A549 (cell line): ENCODE results near the gene CASK.

Experiments
- BHLHE40 ChIP-seq: IDR thresholded peaks from 2 replicates; pipeline ENCODE4 v1.6.1; 2012; ENCODE audit warnings: low read depth, low read length, inconsistent platforms
- POLR2AphosphoS2 ChIP-seq: conservative IDR thresholded peaks from 2 replicates; pipeline ENCODE4 v1.6.1; 2012; ENCODE audit warnings: low read length, improper control_type of control experiment, inconsistent platforms
- TF ChIP-seq, protein P1 (sequence below): fragments of >200 bp; sonication (Bioruptor Twin); formaldehyde crosslinking; IDR thresholded peaks from 3 replicates; pipeline ENCODE4 v1.5.1; 2016

DNA sequence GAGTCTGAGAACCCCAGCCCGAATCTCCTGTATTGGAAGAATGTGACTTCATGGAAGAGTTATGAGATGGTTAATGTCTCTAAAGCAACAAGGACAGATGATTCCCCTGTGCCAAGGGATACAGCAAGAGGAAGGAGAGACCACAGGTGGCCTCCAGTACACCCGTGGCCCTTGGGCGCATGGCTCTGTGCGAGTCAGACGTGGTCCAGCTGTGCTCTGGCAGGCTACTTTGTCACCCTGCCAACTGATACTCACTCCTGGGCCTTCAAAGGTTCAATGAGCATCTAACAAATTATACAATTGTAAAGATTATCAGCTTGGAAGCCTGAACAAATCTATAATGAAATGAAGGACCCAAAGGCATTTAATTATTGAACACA lies 404.5 kb downstream of the CASK start:
- no peak for TF ChIP-seq POLR2AphosphoS2
- TF ChIP-seq BHLHE40 = no peak
- TF ChIP-seq, protein P1, sequence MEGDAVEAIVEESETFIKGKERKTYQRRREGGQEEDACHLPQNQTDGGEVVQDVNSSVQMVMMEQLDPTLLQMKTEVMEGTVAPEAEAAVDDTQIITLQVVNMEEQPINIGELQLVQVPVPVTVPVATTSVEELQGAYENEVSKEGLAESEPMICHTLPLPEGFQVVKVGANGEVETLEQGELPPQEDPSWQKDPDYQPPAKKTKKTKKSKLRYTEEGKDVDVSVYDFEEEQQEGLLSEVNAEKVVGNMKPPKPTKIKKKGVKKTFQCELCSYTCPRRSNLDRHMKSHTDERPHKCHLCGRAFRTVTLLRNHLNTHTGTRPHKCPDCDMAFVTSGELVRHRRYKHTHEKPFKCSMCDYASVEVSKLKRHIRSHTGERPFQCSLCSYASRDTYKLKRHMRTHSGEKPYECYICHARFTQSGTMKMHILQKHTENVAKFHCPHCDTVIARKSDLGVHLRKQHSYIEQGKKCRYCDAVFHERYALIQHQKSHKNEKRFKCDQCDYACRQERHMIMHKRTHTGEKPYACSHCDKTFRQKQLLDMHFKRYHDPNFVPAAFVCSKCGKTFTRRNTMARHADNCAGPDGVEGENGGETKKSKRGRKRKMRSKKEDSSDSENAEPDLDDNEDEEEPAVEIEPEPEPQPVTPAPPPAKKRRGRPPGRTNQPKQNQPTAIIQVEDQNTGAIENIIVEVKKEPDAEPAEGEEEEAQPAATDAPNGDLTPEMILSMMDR = no peak
